Esophagus (tissue), 2 donors: ENCODE results near the gene DGKG. TPM values are rescaled to one million over a fixed set of nuclear protein-coding genes. Genes with fewer than 3 reads are reported as not detected.
A peak's percentile ranks its signal among the peaks of the same experiment; 100 is the strongest.

Experiments
- H3K27ac ChIP-seq, 2 donors: one replicate each; pipeline ENCODE4 v1.5.1; 2013; ENCODE audit warnings: low read depth in 2 of 2, mild to moderate bottlenecking in 2 of 2, inconsistent platforms in 1 of 2, low read length in 1 of 2, moderate library complexity in 1 of 2
- H3K27me3 ChIP-seq, 2 donors: one replicate each; pipeline ENCODE4 v1.6.1; 2013; ENCODE audit warnings: low read length in 2 of 2, control low read depth in 1 of 2, mild to moderate bottlenecking in 1 of 2; ENCODE audit not compliant: insufficient read depth in 2 of 2, control insufficient read depth in 1 of 2
- H3K36me3 ChIP-seq, 2 donors: one replicate each; pipeline ENCODE4 v1.6.1; 2013; ENCODE audit warnings: low read length in 1 of 2; ENCODE audit not compliant: control insufficient read depth in 2 of 2, insufficient read depth in 2 of 2
- H3K4me1 ChIP-seq, 2 donors: one replicate each; pipeline ENCODE4 v1.6.1; 2013; ENCODE audit warnings: low read length in 1 of 2; ENCODE audit not compliant: control insufficient read depth in 2 of 2, insufficient read depth in 2 of 2
- H3K4me3 ChIP-seq, 2 donors: one replicate each; pipeline ENCODE4 v1.5.1; 2013; ENCODE audit warnings: low read length in 2 of 2, mild to moderate bottlenecking in 2 of 2, low read depth in 1 of 2, moderate library complexity in 1 of 2
- H3K9me3 ChIP-seq, 2 donors: one replicate each; pipeline ENCODE4 v1.6.1; 2013; ENCODE audit warnings: mild to moderate bottlenecking in 2 of 2, low read depth in 1 of 2, low read length in 1 of 2, moderate library complexity in 1 of 2; ENCODE audit not compliant: control insufficient read depth in 2 of 2, insufficient read depth in 1 of 2
- WGBS, 2 donors: extraction: QIAGEN DNeasy Blood & Tissue Kit; methylation state at CpG; one replicate each; pipeline ENCODE4 v1.1.7; 2013; 5-methylcytosine and 5-hydroxymethylcytosine counted together
- polyA plus RNA-seq, 2 donors: library from polyadenylated mRNA; stranded (reverse); fragments of 200-250 nt; gene quantifications; one replicate each; pipeline ENCODE4 v1.2.3, GENCODE V29; 2013
- donor health status: healthy with polysubstance abuse.
- donor health status: Bipolar disorder and iron deficiency.

The DGKG gene
- polyA plus RNA-seq, 2 donors, result 0.88 to 1.6 TPM

DNA sequence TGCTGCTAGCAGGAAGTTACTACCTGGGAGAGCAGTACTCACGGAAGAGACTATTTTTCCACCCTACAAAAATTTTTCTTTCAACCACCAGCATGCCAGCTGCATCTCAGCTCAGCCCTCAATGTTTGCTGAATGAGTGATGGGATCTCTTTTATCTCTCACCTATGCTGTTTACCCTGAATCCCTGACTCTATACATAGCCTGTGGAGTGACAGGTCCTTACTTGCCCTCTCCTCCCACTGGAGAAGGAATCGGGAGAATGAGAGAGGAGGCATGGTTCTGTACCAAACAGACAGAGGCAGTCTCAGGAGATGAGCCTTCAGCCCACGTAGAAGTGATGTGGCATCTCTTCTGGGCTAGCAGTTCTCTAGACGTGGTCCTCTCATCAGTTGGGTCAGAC, 6.7 kb upstream of the DGKG start:
- 51 to 54% methylated on average over 4 of the region's 4 CpGs for WGBS, 2 donors
- no peaks in the 10 kb centered on the region for H3K36me3 ChIP-seq
- peaks cover 0 to 6% of the 10 kb centered on the region in 2 donors for H3K27me3 ChIP-seq
- H3K4me1 ChIP-seq, result no peaks in the 10 kb centered on the region
- H3K27ac ChIP-seq, result no peak overlapping the region
- H3K4me3 ChIP-seq, result no peak overlapping the region
- H3K9me3 ChIP-seq, result no peaks in the 10 kb centered on the region

DNA sequence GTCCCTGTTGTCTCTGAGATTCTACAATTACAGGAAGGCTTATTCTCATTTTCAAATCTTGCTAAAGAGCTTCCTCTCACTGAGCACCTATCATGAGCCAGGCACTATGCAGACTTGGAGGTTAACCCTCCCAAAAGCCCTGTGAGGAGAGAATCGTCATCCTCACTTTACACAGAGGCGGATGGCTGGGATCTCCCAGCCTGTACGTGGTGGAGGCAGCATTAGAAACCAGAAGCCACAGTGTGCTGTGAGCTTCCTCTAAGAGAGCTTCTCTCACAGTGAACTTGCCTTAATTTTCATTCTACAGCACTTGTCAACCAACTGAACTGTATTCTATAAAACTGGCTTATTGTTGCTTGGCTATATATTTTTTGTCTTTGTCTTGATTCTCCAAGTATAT, 6.1 kb upstream of the DGKG start:
- 47 to 58% methylated on average over 3 of the region's 3 CpGs for WGBS, 2 donors
- H3K4me3 ChIP-seq, result no peak overlapping the region
- H3K27me3 ChIP-seq, result peaks cover 0 to 6% of the 10 kb centered on the region in 2 donors

DNA sequence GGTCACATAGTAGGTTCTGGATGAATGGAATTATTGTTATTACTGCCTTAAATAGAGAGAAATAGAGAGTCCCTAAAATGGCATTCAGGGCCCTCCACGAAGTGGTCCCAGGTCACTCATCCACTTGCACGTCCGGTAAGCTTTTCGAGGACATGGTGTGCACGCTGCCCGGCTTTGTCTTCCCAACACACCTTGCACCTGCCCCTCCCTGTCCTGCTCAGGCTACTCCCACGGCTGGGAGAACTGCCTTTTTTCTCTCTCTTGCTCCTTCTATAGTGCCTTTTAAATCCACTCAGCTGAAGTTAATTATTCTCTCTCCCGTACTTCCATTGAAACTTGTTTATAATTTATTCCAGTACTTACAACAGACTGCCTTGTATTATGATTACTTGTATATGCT, 5.6 kb upstream of the DGKG start:
- H3K27me3 ChIP-seq, result peaks cover 0 to 6% of the 10 kb centered on the region in 2 donors
- H3K9me3 ChIP-seq, result no peaks in the 10 kb centered on the region
- 65 to 70% methylated on average over 8 of the region's 8 CpGs for WGBS, 2 donors

More for the DNA sequence above, 6.1 kb upstream of the DGKG start:
- no peaks in the 10 kb centered on the region for H3K36me3 ChIP-seq
- H3K4me1 ChIP-seq, result no peaks in the 10 kb centered on the region
- no peaks in the 10 kb centered on the region for H3K9me3 ChIP-seq
- no peak overlapping the region for H3K27ac ChIP-seq

DNA sequence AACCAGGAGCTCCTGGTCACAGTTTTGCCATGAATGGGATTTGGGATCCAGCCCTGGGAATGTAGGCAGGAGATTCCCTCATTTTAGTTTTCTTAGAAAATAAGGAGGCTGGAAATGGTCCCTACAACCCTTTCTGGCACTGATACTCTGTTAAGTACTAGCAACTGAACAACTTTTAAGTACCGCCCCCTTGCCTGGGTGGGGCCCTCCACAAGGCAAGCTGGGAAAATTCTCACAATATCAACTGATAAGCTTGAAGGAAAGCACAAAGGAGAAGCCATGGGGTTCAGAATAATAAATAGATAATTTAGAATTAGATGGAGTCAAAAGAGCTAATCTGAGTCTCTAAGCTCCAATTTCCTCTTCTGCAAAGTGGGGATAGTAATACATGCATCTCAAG, 4.2 kb upstream of the DGKG start:
- H3K27me3 ChIP-seq, result peaks cover 6 to 9% of the 10 kb centered on the region in 2 donors
- no peak overlapping the region for H3K27ac ChIP-seq

More for the DNA sequence above, 5.6 kb upstream of the DGKG start:
- Histone ChIP-seq H3K4me3 (no peak overlapping the region), H3K4me1 (no peaks in the 10 kb centered on the region), H3K36me3 (no peaks in the 10 kb centered on the region), H3K27ac (no peak overlapping the region)

DNA sequence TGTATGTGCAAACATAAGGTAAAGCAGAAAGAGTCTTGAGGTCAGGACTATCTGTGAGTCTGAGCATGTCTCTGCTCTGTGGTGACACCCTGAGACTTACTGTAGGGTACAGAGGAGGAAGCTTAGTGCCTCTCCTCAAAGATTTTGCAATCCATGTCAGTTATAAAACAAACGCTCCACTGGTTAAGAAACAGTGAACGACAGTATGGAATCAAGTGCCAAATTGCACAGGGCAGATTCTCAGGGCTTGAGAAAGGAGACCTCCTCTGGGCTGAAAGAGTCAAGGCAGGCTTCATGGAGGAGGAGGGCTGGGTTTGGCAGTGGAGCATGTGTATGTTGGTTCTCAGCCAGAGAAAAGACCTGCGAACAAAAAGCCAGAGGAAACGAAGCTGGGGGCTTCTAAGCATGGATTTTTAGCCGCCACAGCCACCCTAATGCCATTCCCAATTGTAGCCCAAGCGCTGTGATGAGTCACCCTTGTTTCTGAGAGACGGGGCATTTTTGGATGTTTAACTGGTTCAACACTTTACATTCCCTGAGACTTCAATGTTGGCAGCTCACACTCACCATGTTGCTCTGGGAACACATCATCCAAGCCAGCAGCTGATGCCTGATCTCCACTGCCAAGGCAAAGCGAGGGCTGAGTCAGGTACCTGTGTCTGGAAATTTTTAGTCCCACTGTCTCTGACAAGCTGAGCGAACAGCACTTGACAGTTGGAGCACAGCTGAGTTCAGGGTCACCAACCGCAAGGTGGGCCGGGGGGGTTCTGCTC, 3.4 kb upstream of the DGKG start:
- Histone ChIP-seq H3K27me3 (peaks cover 6 to 13% of the 10 kb centered on the region in 2 donors), H3K4me3 (no peak overlapping the region), H3K36me3 (no peaks in the 10 kb centered on the region), H3K27ac (peak overlapping the region; percentile 16 to 57), H3K4me1 (peaks cover 0 to 5% of the 10 kb centered on the region in 2 donors), H3K9me3 (no peaks in the 10 kb centered on the region)
- 42 to 56% methylated on average over 11 of the region's 11 CpGs for WGBS, 2 donors

More for the DNA sequence above, 4.2 kb upstream of the DGKG start:
- Histone ChIP-seq H3K4me1 (peaks cover 0 to 2% of the 10 kb centered on the region in 2 donors), H3K9me3 (no peaks in the 10 kb centered on the region), H3K4me3 (no peak overlapping the region), H3K36me3 (no peaks in the 10 kb centered on the region)
- WGBS, 2 donors, result 55 to 58% methylated on average over 1 of the region's 1 CpG

- peaks cover 6 to 13% of the 10 kb centered on the region in 2 donors for H3K27me3 ChIP-seq
- WGBS, 2 donors, result 68 to 70% methylated on average over 10 of the region's 10 CpGs
- H3K4me3 ChIP-seq, result no peak overlapping the region
- H3K9me3 ChIP-seq, result no peaks in the 10 kb centered on the region
- peaks cover 0 to 5% of the 10 kb centered on the region in 2 donors for H3K4me1 ChIP-seq
- no peaks in the 10 kb centered on the region for H3K36me3 ChIP-seq
- no peak overlapping the region for H3K27ac ChIP-seq
Measured at GRCh38 chr3:186362988-186363387, 954 bp upstream of the DGKG start.

- Histone ChIP-seq H3K4me1 (peaks cover 0 to 5% of the 10 kb centered on the region in 2 donors), H3K27ac (no peak overlapping the region), H3K27me3 (peaks cover 6 to 13% of the 10 kb centered on the region in 2 donors), H3K9me3 (no peaks in the 10 kb centered on the region), H3K36me3 (no peaks in the 10 kb centered on the region), H3K4me3 (peak overlapping the region; percentile 43 to 50)
- WGBS, 2 donors, result 29 to 30% methylated on average over 9 of the region's 9 CpGs
Measured at GRCh38 chr3:186362537-186362842, 456 bp upstream of the DGKG start.

- H3K27me3 ChIP-seq, result peaks cover 0 to 13% of the 10 kb centered on the region in 2 donors
- WGBS, 2 donors, result 3 to 4% methylated on average over 26 of the region's 26 CpGs
- peaks cover 0 to 5% of the 10 kb centered on the region in 2 donors for H3K4me1 ChIP-seq
Measured at GRCh38 chr3:186361246-186361761, 730 bp downstream of the DGKG start.

DNA sequence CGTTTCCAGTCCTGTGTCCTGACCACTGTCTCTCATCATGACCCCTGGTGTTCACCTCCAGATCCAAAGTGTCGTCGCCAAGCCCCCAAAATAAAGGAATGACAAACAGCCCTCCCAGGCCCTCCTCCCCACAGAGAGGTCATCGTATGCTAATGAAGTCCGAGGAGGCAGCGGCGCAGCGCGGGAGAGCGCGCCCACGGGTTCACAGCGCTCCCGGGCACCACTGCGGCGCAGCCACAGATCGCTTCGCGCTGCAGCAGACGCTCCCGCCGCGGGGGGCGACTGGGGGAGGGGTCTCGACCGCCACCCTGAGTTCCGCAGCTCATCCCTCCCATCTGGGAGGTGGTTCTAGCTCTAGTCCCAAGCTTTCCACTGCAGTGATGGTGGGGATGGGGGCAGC, 1.3 kb downstream of the DGKG start:
- 5 to 8% methylated on average over 24 to 27 of the region's 27 CpGs for WGBS, 2 donors
- Histone ChIP-seq H3K9me3 (no peaks in the 10 kb centered on the region), H3K4me3 (peak overlapping the region; percentile 43 to 50), H3K27ac (peak overlapping the region; percentile 14 to 57), H3K36me3 (no peaks in the 10 kb centered on the region), H3K4me1 (peaks cover 0 to 5% of the 10 kb centered on the region in 2 donors), H3K27me3 (peaks cover 0 to 13% of the 10 kb centered on the region in 2 donors)

More at GRCh38 chr3:186361246-186361761, 730 bp downstream of the DGKG start:
- no peaks in the 10 kb centered on the region for H3K36me3 ChIP-seq
- H3K9me3 ChIP-seq, result no peaks in the 10 kb centered on the region
- peak overlapping the region; percentile 43 to 50 for H3K4me3 ChIP-seq
- H3K27ac ChIP-seq, result peak overlapping the region; percentile 14 to 70

GRCh38 chr3:186359078-186359477, 3.0 kb downstream of the DGKG start:
- 57 to 65% methylated on average over 3 of the region's 3 CpGs for WGBS, 2 donors
- Histone ChIP-seq H3K4me3 (no peak overlapping the region), H3K4me1 (peaks cover 0 to 8% of the 10 kb centered on the region in 2 donors), H3K27me3 (peaks cover 0 to 13% of the 10 kb centered on the region in 2 donors), H3K27ac (no peak overlapping the region), H3K9me3 (peaks cover 0 to 3% of the 10 kb centered on the region in 2 donors), H3K36me3 (no peaks in the 10 kb centered on the region)
